Stimulated activated CD8-positive, alpha-beta memory T cell treated with anti-CD3 and anti-CD28 coated beads, Interleukin-4, amount 100 ng/mL, for 4 hours (primary cell): Measurements from ENCODE around the gene SEPHS1.

Source experiments
- DNase-seq, 2 donors: peaks; one replicate each; pipeline ENCODE4 v3.0.0-alpha.2; 2020; ENCODE audit warnings: low read depth in 2 of 2, low spot score in 1 of 2

Gene SEPHS1

DNA sequence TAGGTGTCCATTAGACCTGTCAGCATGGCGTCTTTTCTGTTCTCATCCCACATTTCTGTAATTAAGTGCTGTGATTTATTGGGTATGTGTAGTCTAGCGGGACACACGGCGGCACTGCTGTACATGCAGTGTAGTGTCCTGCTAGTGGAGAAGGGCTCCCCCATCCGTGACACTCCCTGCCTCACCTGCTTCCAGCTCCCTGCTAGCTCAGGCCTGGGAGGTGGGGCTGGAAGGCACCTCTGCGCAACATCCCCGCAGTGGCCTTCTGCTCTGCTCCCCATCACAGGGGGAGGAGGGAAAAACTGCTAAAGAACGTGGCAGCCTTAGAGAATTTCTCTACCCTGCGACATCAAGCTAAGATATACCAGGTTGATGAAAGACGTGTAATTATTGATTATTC lies 19.5 kb downstream of the SEPHS1 start:
- DNase-seq, result no peak

DNA sequence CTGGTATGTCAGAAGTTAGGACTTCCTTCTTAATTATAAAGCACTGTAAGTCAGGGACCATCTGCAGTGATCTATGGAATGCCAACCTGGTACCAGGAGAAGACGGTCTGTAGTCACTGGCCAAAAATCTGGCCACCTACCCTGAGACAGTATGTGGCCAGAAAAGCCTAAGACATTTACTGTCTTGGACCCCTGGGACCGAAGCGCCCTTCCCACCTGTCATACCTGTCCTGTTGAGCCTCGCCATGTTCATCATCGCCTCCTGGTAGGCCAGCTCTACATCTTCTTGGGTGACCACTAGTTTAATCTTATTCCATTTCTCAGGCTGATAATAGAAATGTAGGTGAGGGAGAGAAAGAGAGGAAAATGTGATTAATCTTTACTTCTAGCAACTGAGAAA lies 20.0 kb downstream of the SEPHS1 start:
- no peak for DNase-seq

DNA sequence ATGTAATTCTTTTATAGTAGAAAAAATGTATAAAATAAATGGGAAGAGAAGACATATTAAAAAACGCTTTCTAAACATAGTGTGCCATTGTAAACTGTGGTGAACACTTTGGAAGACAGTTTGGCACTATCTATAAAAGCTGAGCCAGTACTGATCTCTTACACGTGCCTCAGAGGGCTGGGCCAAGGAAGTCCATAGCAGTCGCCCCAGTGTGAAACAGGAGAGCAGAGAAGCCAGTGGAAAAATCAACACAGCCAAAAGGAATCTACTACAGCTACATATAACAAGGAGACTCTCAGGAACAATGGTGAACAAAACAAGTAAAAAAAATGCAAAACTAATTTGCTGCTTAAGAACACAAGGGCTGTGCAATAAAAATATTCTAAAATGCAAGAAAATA lies 20.6 kb downstream of the SEPHS1 start:
- no peak for DNase-seq

DNA sequence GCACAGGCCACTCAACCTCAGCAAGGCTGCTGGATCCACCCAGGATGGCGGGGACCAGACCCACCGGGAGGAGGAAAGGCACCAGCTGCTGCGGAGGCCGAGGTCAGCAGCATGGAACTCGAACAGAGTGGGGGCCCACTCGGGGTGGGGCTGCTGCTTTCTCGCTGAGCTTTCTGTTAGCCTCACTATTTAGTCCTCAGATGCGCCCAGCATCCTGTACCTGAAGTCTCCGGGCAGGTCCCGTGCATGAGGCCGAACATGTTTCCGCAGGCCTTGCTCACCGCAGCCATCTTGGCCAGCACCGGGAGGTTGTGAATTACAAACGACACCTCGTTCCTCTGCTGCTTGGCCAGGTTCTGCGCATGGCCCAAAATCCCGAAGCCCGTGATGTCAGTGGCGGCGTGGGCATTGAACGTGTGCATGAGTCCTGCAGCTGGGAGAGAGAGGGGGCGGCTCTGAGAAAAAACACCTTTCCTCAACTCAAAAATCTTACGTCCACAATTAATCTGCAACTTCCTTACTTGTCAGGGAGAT lies 25.4 kb downstream of the SEPHS1 start:
- no peak for DNase-seq

DNA sequence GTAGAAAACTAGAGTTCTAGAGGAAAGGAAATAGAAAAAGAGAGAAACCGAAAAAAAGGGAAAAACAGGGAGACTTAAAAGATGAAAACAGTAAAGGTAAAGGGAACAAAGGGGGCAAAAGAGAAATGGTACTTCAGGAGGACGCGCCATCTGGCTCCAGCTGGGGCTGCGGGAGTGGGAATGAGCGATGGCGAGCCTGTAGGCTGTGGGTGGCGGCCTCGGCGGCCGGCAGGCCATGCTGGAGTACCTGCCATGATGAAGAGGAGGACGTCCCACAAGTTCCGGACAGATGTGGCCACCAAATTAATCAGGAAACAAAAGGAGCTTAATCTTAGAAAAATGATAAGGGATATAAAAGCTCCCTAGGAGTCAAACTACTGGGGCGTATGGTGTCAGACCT lies 26.5 kb downstream of the SEPHS1 start:
- DNase-seq, result no peak

DNA sequence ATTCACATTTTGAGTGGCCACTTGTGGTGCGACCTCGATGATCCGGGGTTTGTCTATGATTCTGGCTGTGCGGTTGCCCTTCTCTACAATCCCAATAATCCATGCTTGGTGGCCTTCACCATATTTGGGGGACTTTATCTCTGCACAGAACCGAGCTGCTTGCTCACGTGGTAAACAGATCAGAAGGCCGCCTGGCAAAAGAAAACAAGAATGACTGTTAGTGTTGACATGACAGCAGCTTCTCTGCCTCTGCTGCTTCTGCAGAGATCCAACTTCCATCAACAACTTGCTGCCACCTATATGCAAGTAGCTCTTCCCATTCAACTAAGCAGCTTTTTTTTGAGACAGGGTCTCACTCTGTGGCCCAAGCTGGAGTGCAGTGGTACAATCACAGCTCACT lies 28.9 kb downstream of the SEPHS1 start:
- DNase-seq, result no peak

DNA sequence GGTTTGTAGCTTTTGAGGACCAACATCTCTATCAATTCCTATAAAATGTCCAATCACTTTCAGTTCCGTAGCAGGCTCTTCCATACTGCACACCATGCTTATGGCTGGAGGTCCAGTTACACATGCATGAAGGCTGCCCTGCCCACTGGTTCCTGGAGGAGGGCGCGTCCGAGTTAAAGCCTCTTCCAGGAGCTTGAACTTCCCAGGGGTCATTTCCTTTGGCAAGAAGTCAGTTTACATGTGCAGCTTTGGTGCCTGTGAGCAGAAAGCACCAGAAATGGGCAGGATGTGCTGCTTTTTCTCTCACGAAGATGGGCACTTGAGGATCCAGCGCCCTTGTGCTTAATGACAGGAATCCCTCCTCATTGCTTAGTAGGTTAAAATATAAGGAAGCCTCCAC lies 30.6 kb downstream of the SEPHS1 start:
- no peak for DNase-seq

DNA sequence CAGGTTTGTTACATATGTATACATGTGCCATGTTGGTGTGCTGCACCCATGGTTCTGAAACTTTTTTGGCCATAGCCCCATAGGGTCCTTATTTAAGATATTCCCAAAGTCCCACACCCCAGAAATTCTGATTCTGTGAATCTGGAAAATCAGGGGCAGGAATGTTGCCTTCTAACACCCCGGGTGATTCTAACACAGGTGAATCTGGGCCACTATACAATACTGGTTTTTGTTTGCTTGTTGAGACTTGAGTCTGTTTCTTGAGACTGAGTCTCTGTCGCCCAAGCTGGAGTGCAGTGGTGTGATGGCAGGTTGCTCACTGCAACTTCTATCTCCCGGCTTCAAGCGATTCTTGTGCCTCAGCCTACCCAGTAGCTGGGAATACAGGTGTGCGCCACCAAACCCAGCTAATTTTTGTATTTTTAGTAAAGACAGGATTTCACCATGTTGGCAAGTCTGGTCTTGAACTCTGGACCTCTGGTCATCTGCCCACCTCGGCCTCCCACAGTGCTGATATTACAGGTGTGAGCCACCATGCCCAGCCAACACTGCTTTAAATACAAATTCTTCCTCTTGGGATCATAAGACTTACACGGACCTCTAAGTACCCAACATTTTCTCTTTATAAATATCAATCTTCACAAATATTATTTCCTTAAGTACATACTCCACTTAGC lies 31.3 kb downstream of the SEPHS1 start:
- no peak for DNase-seq

DNA sequence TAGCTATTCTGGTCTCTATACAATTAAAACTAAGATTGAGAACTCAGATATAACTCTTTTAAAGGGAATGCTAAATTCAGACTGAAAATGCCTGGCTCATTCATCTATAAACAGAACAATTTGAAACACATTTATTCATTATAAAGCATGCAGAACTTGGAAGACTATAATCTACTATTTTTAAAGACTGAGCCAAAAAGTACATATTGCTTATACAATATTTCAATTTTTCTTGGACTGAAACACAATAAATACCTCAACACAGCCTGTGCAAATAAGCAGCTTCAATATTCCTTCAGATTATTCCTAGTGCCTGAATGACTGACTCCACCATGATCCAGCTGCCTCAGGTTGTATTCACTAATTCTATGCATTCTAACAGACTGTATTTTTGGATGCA lies 32.7 kb downstream of the SEPHS1 start:
- DNase-seq, result no peak

DNA sequence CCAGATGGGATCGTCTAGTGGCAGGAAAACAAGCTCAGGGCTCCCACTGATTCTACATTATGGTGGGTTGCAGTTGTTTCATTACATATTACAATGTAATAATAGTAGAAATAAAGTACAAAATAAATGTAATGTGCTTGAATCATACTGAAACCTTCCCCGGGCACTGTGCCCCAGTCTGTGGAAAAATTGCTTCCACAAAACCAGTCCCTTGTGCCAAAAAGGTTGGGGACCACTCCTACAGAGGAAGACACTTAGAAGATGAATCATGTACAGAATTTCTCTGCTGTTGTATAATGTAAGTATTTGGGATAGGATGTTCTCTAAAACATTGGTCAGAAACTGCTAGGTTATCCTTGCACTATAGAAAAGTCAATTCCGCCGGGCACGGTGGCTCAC lies 36.9 kb downstream of the SEPHS1 start:
- DNase-seq, result no peak

DNA sequence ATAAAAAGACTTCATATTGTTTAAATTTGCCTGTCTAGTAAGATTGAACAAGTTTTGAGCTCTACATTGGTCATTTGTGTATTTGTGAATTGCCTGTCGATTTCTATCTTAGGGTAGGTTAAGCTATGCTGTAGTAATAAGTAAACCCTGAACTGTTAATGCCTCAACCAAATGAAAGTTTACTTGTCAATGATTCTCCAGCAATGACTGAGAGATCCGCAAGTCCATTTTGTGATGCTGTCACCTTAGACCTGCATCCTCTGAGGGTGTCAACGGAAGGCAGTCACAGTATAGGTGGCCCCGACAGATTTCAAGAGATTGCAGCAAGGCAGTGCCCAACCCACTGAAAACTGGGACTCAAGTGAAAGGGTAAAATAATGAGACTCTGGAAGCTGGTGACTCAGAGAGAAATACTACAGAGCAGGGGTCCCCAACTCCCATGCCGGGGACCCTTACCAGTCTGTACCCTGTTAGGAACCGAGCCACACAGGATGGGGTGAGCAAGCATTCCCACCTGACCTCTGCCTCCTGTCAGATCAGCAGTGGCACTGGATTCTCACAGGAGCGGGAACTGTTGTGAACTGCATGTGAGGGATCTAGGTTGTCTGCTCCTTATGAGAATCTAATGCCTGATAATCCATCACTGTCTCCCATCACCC lies 37.4 kb downstream of the SEPHS1 start:
- DNase-seq, result no peak

DNA sequence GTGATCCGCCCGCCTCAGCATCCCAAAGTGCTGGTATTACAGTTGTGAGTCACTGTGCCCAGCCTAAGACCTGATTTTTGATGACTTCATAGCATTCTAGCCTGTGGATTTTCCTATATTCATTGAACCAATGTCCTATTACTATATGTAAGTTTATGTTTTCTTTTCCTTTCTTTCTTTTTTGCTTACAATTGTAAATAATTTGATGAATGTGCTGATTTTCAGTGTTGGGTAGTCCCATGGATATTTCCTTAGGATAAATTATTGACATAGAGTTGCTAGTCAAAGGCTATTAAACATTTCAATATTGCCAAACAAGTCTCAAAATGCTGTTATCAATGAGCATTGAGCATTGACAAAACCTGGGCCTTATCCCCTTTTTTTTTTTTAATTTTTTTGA lies 38.3 kb downstream of the SEPHS1 start:
- no peak for DNase-seq

DNA sequence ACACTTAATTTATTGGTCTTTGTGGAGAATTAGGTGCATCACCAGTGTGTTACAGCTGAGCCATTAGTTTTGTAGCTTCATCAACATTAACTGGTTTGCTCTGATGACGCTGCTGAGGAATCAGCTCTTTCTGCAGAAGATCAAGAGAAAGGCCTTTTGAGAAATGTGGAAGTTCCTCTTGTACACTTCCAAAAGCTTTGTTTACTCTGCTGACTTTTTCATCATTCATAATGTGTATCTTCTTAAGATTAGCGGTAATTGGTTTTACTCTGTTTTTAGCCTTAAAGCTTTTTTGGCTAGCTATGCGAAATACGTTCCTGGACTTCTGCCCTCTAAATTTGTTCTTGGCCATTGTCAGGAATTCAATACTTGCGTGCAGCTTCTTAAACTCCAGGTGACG lies 40.0 kb downstream of the SEPHS1 start:
- no peak for DNase-seq

DNA sequence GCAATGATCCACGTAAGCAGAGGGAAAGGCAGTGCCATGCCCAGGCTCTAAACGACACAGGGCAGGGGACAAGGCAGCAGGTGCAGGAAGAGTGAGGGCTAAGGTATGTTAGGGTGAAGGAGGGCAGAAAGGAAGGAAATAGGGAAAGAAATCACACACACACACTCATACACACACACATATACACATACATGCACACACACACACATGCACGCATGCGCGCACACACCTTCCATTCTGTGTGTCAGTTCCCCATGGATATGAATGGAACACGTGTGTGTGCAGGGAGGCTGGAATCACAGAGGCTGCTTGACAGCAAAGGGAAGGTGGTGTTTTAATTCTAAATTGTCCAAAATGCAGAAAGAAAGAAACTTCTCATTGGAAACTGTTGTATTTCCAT lies 42.0 kb downstream of the SEPHS1 start:
- DNase-seq, result no peak

DNA sequence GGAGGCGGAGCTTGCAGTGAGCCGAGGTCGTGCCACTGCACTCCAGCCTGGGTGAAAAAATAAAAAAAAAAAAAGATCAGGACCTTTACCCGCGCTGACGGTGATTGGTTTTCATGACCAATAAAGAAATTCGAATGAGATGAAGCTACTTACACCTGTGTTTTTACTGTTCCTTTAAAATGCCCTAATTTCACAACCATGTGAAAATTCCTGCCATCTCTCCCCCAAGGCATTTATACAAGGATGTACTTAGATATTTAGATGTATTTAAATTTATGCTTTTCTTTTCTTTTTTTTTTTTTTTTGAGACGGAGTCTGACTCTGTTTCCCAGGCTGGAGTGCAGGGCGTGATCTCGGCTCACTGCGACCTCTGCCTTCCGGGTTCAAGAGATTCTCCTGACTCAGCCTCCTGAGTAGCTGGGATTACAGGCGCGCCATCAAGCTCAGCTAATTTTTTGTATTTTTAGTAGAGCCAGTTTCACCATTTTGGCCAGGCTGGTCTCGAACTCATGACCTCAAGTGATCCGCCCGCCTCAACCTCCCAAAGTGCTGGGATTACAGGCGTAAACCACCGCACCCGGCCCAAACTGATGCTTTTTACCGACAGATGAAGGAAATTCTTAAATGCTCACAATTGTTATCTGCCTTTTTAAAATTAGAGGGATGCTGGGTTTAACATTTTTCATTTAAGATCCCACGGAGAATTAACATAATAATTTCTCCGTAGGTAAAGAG lies 45.1 kb downstream of the SEPHS1 start:
- no peak for DNase-seq

DNA sequence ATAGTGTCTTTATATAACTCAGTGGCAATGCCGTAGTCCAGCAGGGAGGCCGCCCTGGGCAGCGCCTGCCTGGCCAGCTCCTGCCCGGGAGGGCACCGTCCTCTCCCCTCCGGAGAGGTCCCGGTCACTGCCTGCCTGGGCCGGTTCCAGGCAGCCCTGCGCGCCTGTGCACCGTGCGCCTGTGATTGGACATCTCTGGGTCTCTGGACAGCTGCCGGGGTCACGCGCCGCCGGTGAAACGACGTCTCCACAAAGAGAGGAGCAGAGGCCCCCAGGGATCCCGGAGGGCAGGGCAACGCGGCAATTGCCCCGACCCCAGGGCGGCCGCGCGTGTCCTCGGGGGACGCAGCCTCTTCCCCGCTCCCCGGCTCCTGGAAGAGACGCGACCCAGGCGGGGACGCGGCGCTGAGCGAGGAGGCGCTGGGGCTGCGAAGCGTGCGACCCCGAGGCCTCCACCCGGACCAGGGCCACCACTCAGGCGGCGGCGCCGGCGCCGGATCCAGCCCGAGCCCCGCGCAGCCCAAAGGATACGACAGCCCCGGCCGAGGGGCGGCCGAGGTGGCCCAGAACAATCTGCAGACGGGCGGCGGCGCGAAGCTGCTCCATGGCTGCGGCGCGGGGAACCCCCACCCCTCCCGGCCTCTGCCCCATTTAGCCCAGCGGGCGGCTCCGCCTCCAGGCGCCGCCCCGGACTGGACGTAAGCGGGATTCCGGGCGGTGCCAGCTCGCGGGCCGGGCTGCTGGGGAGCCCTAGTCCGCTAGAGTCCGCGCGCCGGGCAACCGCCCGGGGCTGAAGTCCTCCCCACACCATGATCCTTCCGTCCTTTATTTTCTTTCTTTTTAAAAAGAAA lies 48.4 kb downstream of the SEPHS1 start, which contains the start of gene PHYH:
Gene PHYH (minus strand): TSS at position 628 of the 851 bp plus-strand sequence. CDS start 22 bp downstream, at position 606.
- DNase-seq, result peak; percentile 36 to 59

DNA sequence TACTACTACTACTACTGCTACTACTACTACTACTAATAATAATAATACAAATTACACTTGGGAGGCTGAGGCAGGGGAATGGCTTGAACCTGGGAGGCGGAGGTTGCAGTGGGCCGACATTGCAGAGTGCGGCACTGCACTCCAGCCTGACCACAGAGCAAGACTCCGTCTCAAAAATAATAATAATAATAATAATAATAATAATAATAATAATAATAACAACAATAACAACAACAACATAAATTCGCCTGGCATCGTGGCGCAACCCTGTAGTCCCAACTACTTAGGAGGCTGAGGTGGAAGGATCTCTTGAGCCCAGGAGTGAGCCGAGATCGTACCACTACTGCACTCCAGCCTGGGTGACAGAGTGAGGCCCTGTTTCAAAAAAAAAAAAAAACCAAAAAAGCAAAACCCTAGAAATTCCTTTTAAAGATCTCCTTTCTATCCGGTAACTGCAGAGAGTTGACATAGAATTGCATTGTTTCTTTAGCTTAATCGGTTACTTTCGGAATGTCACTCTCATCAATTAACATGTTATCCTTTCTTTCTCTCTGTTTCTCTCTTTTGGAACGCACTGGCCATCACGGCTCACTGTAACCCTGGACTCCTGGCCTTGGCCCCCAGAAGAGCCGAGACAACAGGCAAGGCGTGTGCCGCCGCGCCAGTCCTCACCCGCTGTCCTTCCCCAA lies 49.2 kb downstream of the SEPHS1 start:
- no peak for DNase-seq

DNA sequence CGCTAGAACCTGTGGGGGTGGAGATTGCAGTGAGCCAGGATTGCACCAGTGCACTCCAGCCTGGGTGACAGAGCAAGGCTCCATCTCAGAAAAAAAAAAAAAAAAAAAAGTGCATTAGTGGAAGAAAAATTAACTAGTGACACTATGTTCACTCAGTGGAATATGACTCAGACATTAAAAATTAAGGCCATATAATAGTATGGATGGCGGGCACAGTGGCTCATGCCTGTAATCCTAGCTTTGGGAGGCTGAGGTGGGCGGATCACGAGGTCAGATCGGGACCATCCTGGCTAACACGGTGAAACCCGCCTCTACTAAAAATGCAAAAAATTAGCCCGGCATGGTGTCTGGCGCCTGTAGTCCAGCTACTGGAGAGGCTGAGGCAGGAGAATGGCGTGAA lies 51.6 kb downstream of the SEPHS1 start:
- no peak for DNase-seq

DNA sequence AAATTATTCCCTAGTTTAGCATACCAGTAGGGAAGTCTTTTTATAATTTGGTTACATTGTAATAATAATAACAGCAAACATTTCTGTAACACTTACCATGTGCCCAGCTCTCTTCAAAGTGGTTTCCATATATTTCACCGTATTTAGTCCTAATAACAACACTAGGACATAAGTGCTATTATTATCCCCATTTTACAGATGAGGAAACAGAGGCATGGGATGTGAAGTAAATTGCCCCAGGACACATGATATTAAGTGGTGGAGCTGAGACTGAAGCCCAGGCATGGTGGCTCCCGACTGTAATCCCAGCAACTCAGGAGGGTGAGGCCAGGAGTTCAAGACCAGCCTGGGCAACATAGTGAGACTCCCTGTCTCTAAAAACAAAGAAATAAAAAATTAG lies 53.3 kb downstream of the SEPHS1 start:
- no peak for DNase-seq
